ENCODE measurements around the gene GALK1. TPM values are rescaled to one million over a fixed set of nuclear protein-coding genes. Genes with fewer than 3 reads are reported as not detected.

The GALK1 gene
- total and polyA plus RNA-seq, 2 of the 13 experiments (the other 11 are each of a cell fraction or from before 2014, with no cell fraction given), result 59.9 to 93.6 TPM

- TF ChIP-seq MLXIP (CRISPR knock-in tag; IDR thresholded peaks at IDR 0.05; ENCODE audit: borderline replicate concordance) (peak; percentile 67; the same call in 1 of the 2 replicates), TAF15 (IDR thresholded peaks at IDR 0.05; ENCODE audit: low read depth, low read length, poor library complexity, severe bottlenecking) (no peak), SP1 (IDR thresholded peaks at IDR 0.05) (no peak), SP1 (CRISPR knock-in tag; IDR thresholded peaks at IDR 0.05) (peak; percentile 80), BRD4 (CRISPR knock-in tag; IDR thresholded peaks at IDR 0.05) (peak; percentile 58), PHF21A (CRISPR knock-in tag; IDR thresholded peaks at IDR 0.05) (no peak), GTF3A (CRISPR knock-in tag; conservative IDR thresholded peaks at IDR 0.05) (no peak), ZBTB1 (CRISPR knock-in tag; IDR thresholded peaks at IDR 0.05; ENCODE audit: borderline replicate concordance) (no peak), NBN (conservative IDR thresholded peaks at IDR 0.05) (no peak), TIGD3 (CRISPR knock-in tag; IDR thresholded peaks at IDR 0.05; ENCODE audit: borderline replicate concordance) (0 out of 2 replicates have a peak, but pooled peaks have one; percentile 22), AKNA (CRISPR knock-in tag; IDR thresholded peaks at IDR 0.05; ENCODE audit: borderline replicate concordance) (peak; percentile 50; the same call in 1 of the 2 replicates), KAT8 (CRISPR knock-in tag; IDR thresholded peaks at IDR 0.05) (0 out of 2 replicates have a peak, but pooled peaks have one; percentile 3), NFYC (CRISPR knock-in tag; IDR thresholded peaks at IDR 0.05) (0 out of 2 replicates have a peak, but pooled peaks have one; percentile 18), POLR2AphosphoS5 (IDR thresholded peaks at IDR 0.05; ENCODE audit: low read depth, low read length) (peak; percentile 59), GMEB2 (CRISPR knock-in tag; IDR thresholded peaks at IDR 0.05; ENCODE audit: low read depth) (no peak), ZNF552 (CRISPR knock-in tag; IDR thresholded peaks at IDR 0.05; ENCODE audit: borderline replicate concordance) (0 out of 2 replicates have a peak, but pooled peaks have one; percentile 37), TEAD2 (CRISPR knock-in tag; IDR thresholded peaks at IDR 0.05) (peak; percentile 52; the same call in 1 of the 2 replicates), ZNF207 (IDR thresholded peaks at IDR 0.05; ENCODE audit: borderline replicate concordance) (no peak), AGO2 (optimal IDR thresholded peaks at IDR 0.05; ENCODE audit: low read depth, low read length) (peak; percentile 83), ZFY (CRISPR knock-in tag; IDR thresholded peaks at IDR 0.05) (peak; percentile 81)
These were observed at the start of gene GALK1 (continued) for GRCh38 chr17:75764711-75765421.

Data from HepG2 (cell line).